GM20431 (cell line): ENCODE data around the gene EIF4G1.

Experiments
- in situ Hi-C: fragments of 300-500 bp; cut with MseI, MboI; formaldehyde crosslinking; loops from one replicate; pipeline ENCODE4 v1.15.0; 2020; ENCODE audit warnings: low sequenced_read_pairs; ENCODE audit not compliant: unreplicated experiment

Gene EIF4G1

GRCh38 chr3:184306341-184306972 lies 7.9 kb upstream of the EIF4G1 start:
- in situ Hi-C loops, result no loop called here

- in situ Hi-C loops, result no loop called here
Measured at GRCh38 chr3:184307915-184308314, 6.5 kb upstream of the EIF4G1 start.

GRCh38 chr3:184308744-184309143 lies 5.7 kb upstream of the EIF4G1 start:
- in situ Hi-C loops, result no loop called here

- in situ Hi-C loops, result no loop called here
Measured at GRCh38 chr3:184311633-184312032, 2.8 kb upstream of the EIF4G1 start.

DNA sequence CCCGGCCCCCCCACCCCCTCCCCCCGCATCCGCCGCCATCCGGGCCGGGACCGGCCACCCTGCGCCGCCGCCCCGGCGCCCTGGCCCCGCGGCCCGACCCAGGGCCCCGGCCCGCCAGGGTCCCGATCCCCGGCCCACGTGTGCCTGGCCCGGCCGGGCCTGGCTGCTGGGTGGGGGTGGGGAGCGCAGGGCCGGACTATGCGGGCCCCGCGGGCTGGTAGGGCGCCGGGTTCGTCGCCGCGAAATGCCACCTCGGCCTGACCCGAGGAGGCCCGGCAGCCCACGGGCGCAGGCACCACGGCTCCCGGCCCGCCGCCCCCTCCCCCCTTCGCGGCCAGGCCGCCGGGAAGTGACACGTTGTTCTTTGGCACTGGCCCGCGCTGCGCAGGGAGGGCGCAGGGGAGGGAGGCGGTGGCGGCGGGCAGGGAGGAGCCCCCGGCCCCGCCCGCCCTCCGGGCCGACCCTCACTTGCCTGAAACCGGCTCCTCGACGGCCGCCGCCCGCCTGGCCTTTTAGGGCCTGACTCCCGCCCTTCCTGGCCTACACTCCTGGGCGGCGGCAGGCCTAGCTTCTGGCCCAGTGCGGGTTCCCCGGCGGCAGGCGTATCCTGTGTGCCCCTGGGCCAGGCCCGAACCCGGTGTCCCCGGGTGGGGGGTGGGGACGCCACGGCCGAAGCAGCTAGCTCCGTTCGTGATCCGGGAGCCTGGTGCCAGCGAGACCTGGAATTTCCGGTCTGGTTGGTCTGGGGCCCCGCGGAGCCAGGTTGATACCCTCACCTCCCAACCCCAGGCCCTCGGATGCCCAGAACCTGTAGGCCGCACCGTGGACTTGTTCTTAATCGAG lies 515 bp downstream of the EIF4G1 start:
- in situ Hi-C loops, result no loop called here

DNA sequence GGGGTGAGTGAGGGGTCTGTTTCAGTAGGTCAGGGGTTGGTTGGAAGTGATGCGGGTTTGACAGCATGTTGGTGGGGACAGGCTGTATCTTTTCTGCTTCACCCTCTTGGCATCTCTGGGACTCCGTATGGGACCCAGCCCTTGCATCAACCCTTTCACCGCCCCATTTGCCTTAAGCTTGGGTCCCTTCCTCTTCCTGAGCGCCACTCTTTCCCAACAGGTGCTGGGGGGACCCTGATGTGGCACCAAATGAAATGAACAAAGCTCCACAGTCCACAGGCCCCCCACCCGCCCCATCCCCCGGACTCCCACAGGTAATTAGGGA lies 1.1 kb downstream of the EIF4G1 start:
- in situ Hi-C loops, result no loop called here

- in situ Hi-C loops, result no loop called here
Measured at GRCh38 chr3:184315871-184316661, 1.7 kb downstream of the EIF4G1 start.

DNA sequence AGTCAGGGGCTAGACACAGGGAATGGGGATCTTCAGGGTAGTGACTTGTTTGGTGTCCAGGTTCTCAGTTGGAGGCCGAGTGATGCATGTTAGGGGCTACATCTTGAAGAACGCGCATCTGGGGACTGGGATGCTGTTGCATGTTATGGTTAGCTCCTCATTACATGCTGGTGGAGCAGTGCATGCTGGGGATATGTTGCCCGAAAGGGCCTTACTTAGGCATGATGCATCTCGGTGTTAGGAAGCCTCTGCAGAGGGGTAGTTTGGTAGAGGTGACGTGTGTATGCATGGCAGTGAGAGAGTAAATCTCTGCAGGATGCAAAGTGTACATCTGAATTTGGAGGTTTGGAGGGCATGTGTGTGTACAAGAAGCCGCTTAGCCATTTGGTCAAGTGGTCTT lies 2.4 kb downstream of the EIF4G1 start:
- in situ Hi-C loops, result no loop called here

- in situ Hi-C loops, result no loop called here
Measured at GRCh38 chr3:184317201-184317600, 2.8 kb downstream of the EIF4G1 start.

DNA sequence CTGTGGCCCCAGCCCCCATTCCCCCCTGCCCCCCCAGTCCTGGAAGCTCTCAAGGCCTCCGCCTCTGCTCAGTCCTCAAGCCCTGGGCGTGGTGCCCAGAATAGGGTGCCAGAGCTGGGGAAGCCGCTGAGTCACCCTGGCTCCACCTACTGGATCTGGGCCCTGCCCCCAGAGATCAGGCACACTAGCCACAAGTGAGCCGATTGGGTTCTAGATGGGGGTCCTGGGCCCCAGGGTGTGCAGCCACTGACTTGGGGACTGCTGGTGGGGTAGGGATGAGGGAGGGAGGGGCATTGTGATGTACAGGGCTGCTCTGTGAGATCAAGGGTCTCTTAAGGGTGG lies 5.7 kb downstream of the EIF4G1 start:
- in situ Hi-C loops, result no loop called here

- in situ Hi-C loops, result no loop called here
Measured at GRCh38 chr3:184321666-184322065, 7.3 kb downstream of the EIF4G1 start.

DNA sequence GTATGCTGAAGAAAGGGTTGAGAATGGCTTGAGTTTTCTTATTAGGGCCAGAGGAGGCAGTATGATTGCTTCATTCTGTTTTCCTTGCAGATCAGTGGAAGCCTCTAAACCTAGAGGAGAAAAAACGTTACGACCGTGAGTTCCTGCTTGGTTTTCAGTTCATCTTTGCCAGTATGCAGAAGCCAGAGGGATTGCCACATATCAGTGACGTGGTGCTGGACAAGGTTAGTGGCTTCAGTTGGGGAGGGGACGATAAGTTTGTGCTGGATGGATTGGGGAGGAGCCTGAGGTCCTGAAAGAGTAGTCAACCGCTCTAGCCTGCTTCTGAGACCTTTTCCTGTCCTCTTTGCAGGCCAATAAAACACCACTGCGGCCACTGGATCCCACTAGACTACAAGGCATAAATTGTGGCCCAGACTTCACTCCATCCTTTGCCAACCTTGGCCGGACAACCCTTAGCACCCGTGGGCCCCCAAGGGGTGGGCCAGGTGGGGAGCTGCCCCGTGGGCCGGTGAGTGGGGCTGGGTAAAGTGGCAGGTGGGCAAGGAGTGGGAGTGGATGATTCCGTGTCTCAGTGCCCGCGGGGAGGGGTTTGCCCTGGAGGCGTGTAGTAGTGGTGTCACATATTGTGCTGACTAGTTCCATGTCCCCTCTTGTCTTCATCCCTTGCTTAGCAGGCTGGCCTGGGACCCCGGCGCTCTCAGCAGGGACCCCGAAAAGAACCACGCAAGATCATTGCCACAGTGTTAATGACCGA lies 8.5 kb downstream of the EIF4G1 start:
- in situ Hi-C loops, result no loop called here

GRCh38 chr3:184323696-184324095 lies 9.3 kb downstream of the EIF4G1 start:
- in situ Hi-C loops, result no loop called here

DNA sequence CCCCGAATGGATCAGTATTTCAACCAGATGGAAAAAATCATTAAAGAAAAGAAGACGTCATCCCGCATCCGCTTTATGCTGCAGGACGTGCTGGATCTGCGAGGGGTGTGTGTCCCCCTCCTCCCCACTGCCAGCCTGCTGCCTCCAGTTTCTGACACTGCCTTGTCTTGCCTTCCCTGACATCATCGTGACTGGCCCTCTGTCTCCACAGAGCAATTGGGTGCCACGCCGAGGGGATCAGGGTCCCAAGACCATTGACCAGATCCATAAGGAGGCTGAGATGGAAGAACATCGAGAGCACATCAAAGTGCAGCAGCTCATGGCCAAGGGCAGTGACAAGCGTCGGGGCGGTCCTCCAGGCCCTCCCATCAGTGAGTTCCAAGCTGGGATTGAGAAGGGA lies 10.9 kb downstream of the EIF4G1 start:
- in situ Hi-C loops, result no loop called here

GRCh38 chr3:184325715-184326369 lies 11.4 kb downstream of the EIF4G1 start:
- in situ Hi-C loops, result no loop called here

DNA sequence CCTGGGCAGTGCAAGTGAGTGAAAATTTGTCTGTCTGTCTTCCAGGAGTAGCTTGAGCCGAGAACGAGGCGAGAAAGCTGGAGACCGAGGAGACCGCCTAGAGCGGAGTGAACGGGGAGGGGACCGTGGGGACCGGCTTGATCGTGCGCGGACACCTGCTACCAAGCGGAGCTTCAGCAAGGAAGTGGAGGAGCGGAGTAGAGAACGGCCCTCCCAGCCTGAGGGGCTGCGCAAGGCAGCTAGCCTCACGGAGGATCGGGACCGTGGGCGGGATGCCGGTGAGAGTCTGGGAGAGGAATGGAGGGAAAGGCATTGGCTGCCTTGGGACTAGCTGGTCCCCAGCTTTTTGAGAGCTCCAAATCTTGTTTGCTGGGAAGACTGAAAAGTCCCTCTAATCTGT lies 12.8 kb downstream of the EIF4G1 start:
- in situ Hi-C loops, result no loop called here

- in situ Hi-C loops, result no loop called here
Measured at GRCh38 chr3:184328516-184328915, 14.1 kb downstream of the EIF4G1 start.

GRCh38 chr3:184332370-184333090 lies 18.1 kb downstream of the EIF4G1 start:
- in situ Hi-C loops, result no loop called here

GRCh38 chr3:184333190-184333589 lies 18.8 kb downstream of the EIF4G1 start:
- in situ Hi-C loops, result no loop called here
